ENCODE data around the gene LAS1L.

Gene LAS1L

GRCh38 chrX:65551086-65551485 lies 16.5 kb upstream of the LAS1L start:
- Histone ChIP-seq H3K9me2 (ENCODE audit: low read depth, low read length) (no peaks in the 10 kb centered on the region), H3K27me3 (ENCODE audit: insufficient read depth, low read length) (no peaks in the 10 kb centered on the region)

GRCh38 chrX:65545456-65545855 lies 10.9 kb upstream of the LAS1L start:
- H3K4me1 ChIP-seq (ENCODE audit: insufficient read depth, low read length, severe bottlenecking), result no peaks in the 10 kb centered on the region
- H3K27me3 ChIP-seq (ENCODE audit: insufficient read depth, low read length), result no peaks in the 10 kb centered on the region
- no peaks in the 10 kb centered on the region for H3K9me2 ChIP-seq (ENCODE audit: low read depth, low read length)
- H3K9ac ChIP-seq (ENCODE audit: low read length), result no peak overlapping the region
- H3K4me2 ChIP-seq (ENCODE audit: low read length), result no peak overlapping the region
- H2AFZ ChIP-seq (ENCODE audit: low read length), result no peak overlapping the region
- H3K4me3 ChIP-seq (ENCODE audit: low read depth, low read length, poor library complexity, severe bottlenecking), result no peak overlapping the region
- TF ChIP-seq EZH2 (IDR thresholded peaks at IDR 0.05; ENCODE audit: borderline replicate concordance, low read length) (no peak), CTCF (IDR thresholded peaks at IDR 0.05; ENCODE audit: low read length) (no peak)
- no peaks in the 10 kb centered on the region for H4K20me1 ChIP-seq (ENCODE audit: insufficient read depth, low read length)
- no peak overlapping the region for H3K27ac ChIP-seq (ENCODE audit: low read depth, low read length, poor library complexity, severe bottlenecking)
- no peaks in the 10 kb centered on the region for H3K36me3 ChIP-seq (ENCODE audit: insufficient read depth, low read length)
- no peaks in the 10 kb centered on the region for H3F3A ChIP-seq (ENCODE audit: insufficient read depth, low read length)
- no peaks in the 10 kb centered on the region for H3K79me2 ChIP-seq (ENCODE audit: insufficient read depth, low read length)
- H3K9me3 ChIP-seq (ENCODE audit: low read length), result no peaks in the 10 kb centered on the region

More at GRCh38 chrX:65551086-65551485, 16.5 kb upstream of the LAS1L start:
- Histone ChIP-seq H3K36me3 (ENCODE audit: insufficient read depth, low read length) (no peaks in the 10 kb centered on the region), H3K4me3 (ENCODE audit: low read depth, low read length, poor library complexity, severe bottlenecking) (no peak overlapping the region), H3K4me1 (ENCODE audit: insufficient read depth, low read length, severe bottlenecking) (no peaks in the 10 kb centered on the region), H3K9ac (ENCODE audit: low read length) (no peak overlapping the region), H3K9me3 (ENCODE audit: low read length) (no peaks in the 10 kb centered on the region), H3K79me2 (ENCODE audit: insufficient read depth, low read length) (no peaks in the 10 kb centered on the region), H2AFZ (ENCODE audit: low read length) (no peak overlapping the region), H3F3A (ENCODE audit: insufficient read depth, low read length) (no peaks in the 10 kb centered on the region), H3K4me2 (ENCODE audit: low read length) (no peak overlapping the region), H3K27ac (ENCODE audit: low read depth, low read length, poor library complexity, severe bottlenecking) (no peak overlapping the region), H4K20me1 (ENCODE audit: insufficient read depth, low read length) (no peaks in the 10 kb centered on the region)
- TF ChIP-seq EZH2 (IDR thresholded peaks at IDR 0.05; ENCODE audit: borderline replicate concordance, low read length) (no peak), CTCF (IDR thresholded peaks at IDR 0.05; ENCODE audit: low read length) (no peak)

GRCh38 chrX:65537229-65537628 lies 2.6 kb upstream of the LAS1L start:
- no peak for TF ChIP-seq CTCF (IDR thresholded peaks at IDR 0.05; ENCODE audit: low read length)
- Histone ChIP-seq H3F3A (ENCODE audit: insufficient read depth, low read length) (no peaks in the 10 kb centered on the region), H3K4me1 (ENCODE audit: insufficient read depth, low read length, severe bottlenecking) (peaks cover 18% of the 10 kb centered on the region), H3K9me2 (ENCODE audit: low read depth, low read length) (no peaks in the 10 kb centered on the region), H3K36me3 (ENCODE audit: insufficient read depth, low read length) (peaks cover 8% of the 10 kb centered on the region), H3K9ac (ENCODE audit: low read length) (no peak overlapping the region), H2AFZ (ENCODE audit: low read length) (no peak overlapping the region), H3K27ac (ENCODE audit: low read depth, low read length, poor library complexity, severe bottlenecking) (no peak overlapping the region), H3K79me2 (ENCODE audit: insufficient read depth, low read length) (peaks cover 17% of the 10 kb centered on the region), H3K4me3 (ENCODE audit: low read depth, low read length, poor library complexity, severe bottlenecking) (no peak overlapping the region), H3K27me3 (ENCODE audit: insufficient read depth, low read length) (no peaks in the 10 kb centered on the region), H3K4me2 (ENCODE audit: low read length) (no peak overlapping the region), H4K20me1 (ENCODE audit: insufficient read depth, low read length) (no peaks in the 10 kb centered on the region), H3K9me3 (ENCODE audit: low read length) (no peaks in the 10 kb centered on the region)

All from OCI-LY1 (cell line).